HG03045 (cell line): Measurements from ENCODE around the gene GNRH2.
"Not testable (repeated sequence)": the region's sequence is repeated elsewhere in the genome, so short reads cannot be mapped to it uniquely, and the experiment has no call there.

Source experiments
- ATAC-seq: cut with Tn5 transposase; IDR thresholded peaks from one replicate; pipeline ENCODE4 v1.9.1; 2021; ENCODE audit warnings: mild to moderate bottlenecking, moderate library complexity; ENCODE audit not compliant: unreplicated experiment

The GNRH2 gene

GRCh38 chr20:3043322-3043721 lies at the start of gene GNRH2:
Gene GNRH2, plus strand, starts transcription at chr20:3043622. Its CDS starts 793 bp downstream, at chr20:3044415.
- no peak for ATAC-seq

- ATAC-seq: no peak
These were observed 47.6 kb upstream of the GNRH2 start for GRCh38 chr20:2995796-2996195.

- no peak for ATAC-seq
These were observed 44.7 kb upstream of the GNRH2 start for GRCh38 chr20:2998728-2999127.

- ATAC-seq: no peak
These were observed 42.4 kb upstream of the GNRH2 start for GRCh38 chr20:3000852-3001523.

- no peak for ATAC-seq
These were observed 40.0 kb upstream of the GNRH2 start for GRCh38 chr20:3003416-3003815.

GRCh38 chr20:3010985-3011723 lies 32.3 kb upstream of the GNRH2 start:
- no peak for ATAC-seq

GRCh38 chr20:3011752-3012151 lies 31.7 kb upstream of the GNRH2 start:
- ATAC-seq: no peak

GRCh38 chr20:3013771-3014170 lies 29.7 kb upstream of the GNRH2 start:
- no peak for ATAC-seq

- ATAC-seq: no peak
These were observed 29.2 kb upstream of the GNRH2 start for GRCh38 chr20:3014179-3014578.

- no peak for ATAC-seq
These were observed 28.8 kb upstream of the GNRH2 start for GRCh38 chr20:3014662-3015061.

- ATAC-seq: not testable (repeated sequence)
These were observed 28.1 kb upstream of the GNRH2 start for GRCh38 chr20:3015302-3015701.

GRCh38 chr20:3021327-3021726 lies 22.1 kb upstream of the GNRH2 start:
- ATAC-seq: no peak

- no peak for ATAC-seq
These were observed 21.6 kb upstream of the GNRH2 start for GRCh38 chr20:3021777-3022176.

GRCh38 chr20:3022559-3023490 lies 20.6 kb upstream of the GNRH2 start:
- ATAC-seq: not testable (repeated sequence)

GRCh38 chr20:3027987-3028386 lies 15.4 kb upstream of the GNRH2 start:
- ATAC-seq: no peak

- ATAC-seq: no peak
These were observed 11.8 kb upstream of the GNRH2 start for GRCh38 chr20:3031524-3032147.

GRCh38 chr20:3032624-3033023 lies 10.8 kb upstream of the GNRH2 start:
- ATAC-seq: no peak

- ATAC-seq: no peak
These were observed 5.8 kb upstream of the GNRH2 start for GRCh38 chr20:3037654-3038053.

- no peak for ATAC-seq
These were observed 5.0 kb upstream of the GNRH2 start for GRCh38 chr20:3038454-3038853.

- ATAC-seq: no peak
These were observed 4.0 kb upstream of the GNRH2 start for GRCh38 chr20:3039426-3039825.

GRCh38 chr20:3040086-3040485 lies 3.3 kb upstream of the GNRH2 start:
- no peak for ATAC-seq
